GM21825 (cell line): ENCODE data around the gene COX7A1.
"Not testable (repeated sequence)": the region's sequence is repeated elsewhere in the genome, so short reads cannot be mapped to it uniquely, and the experiment has no call there.

ENCODE experiments used
- ATAC-seq: cut with Tn5 transposase; IDR thresholded peaks from one replicate; pipeline ENCODE4 v1.9.1; 2021; ENCODE audit warnings: mild to moderate bottlenecking, moderate library complexity; ENCODE audit not compliant: unreplicated experiment

Gene COX7A1

GRCh38 chr19:36152352-36153091 lies at the start of gene COX7A1:
Gene COX7A1, minus strand, starts transcription at chr19:36152447. Its CDS starts 40 bp downstream, at chr19:36152407.
- no peak for ATAC-seq

GRCh38 chr19:36201684-36202083 lies 49.4 kb upstream of the COX7A1 start:
- no peak for ATAC-seq

GRCh38 chr19:36198119-36198518 lies 45.9 kb upstream of the COX7A1 start:
- ATAC-seq = no peak

GRCh38 chr19:36196249-36196648 lies 44.0 kb upstream of the COX7A1 start:
- no peak for ATAC-seq

GRCh38 chr19:36186722-36187121 lies 34.5 kb upstream of the COX7A1 start:
- not testable (repeated sequence) for ATAC-seq

- no peak for ATAC-seq
Observed at GRCh38 chr19:36183245-36183628, 31.0 kb upstream of the COX7A1 start.

GRCh38 chr19:36182612-36183244 lies 30.5 kb upstream of the COX7A1 start:
- no peak for ATAC-seq

- ATAC-seq = not testable (repeated sequence)
Observed at GRCh38 chr19:36179077-36179476, 26.8 kb upstream of the COX7A1 start.

GRCh38 chr19:36173846-36174245 lies 21.6 kb upstream of the COX7A1 start:
- not testable (repeated sequence) for ATAC-seq

GRCh38 chr19:36172852-36173251 lies 20.6 kb upstream of the COX7A1 start:
- ATAC-seq = no peak

GRCh38 chr19:36169084-36169760 lies 17.0 kb upstream of the COX7A1 start:
- no peak for ATAC-seq

- ATAC-seq = no peak
Observed at GRCh38 chr19:36163813-36164212, 11.6 kb upstream of the COX7A1 start.

- no peak for ATAC-seq
Observed at GRCh38 chr19:36160821-36161596, 8.8 kb upstream of the COX7A1 start.

- no peak for ATAC-seq
Observed at GRCh38 chr19:36153126-36153525, 879 bp upstream of the COX7A1 start.

- ATAC-seq = no peak
Observed at GRCh38 chr19:36152019-36152351, 262 bp downstream of the COX7A1 start.

- ATAC-seq = no peak
Observed at GRCh38 chr19:36151144-36152018, 866 bp downstream of the COX7A1 start.

GRCh38 chr19:36150586-36150985 lies 1.7 kb downstream of the COX7A1 start:
- no peak for ATAC-seq

- ATAC-seq = no peak
Observed at GRCh38 chr19:36149673-36150406, 2.4 kb downstream of the COX7A1 start.

- no peak for ATAC-seq
Observed at GRCh38 chr19:36144624-36145023, 7.6 kb downstream of the COX7A1 start.

GRCh38 chr19:36142496-36142895 lies 9.8 kb downstream of the COX7A1 start:
- ATAC-seq = no peak
